NCI-H2081 (cell line): ENCODE data around the gene KIF1B.
A peak's percentile ranks its signal among the peaks of the same experiment; 100 is the strongest.

ENCODE experiments used
- DNase-seq, 2 experiments: peaks; one replicate each; lab custom pipeline; 2025; lab: John Stamatoyannopoulos, UW

Gene KIF1B

GRCh38 chr1:10338047-10338446, 127.7 kb downstream of the KIF1B start:
- peak in 1 of 2 experiments; percentile 11 for DNase-seq

GRCh38 chr1:10338611-10339010, 128.2 kb downstream of the KIF1B start:
- DNase-seq = no peak

- DNase-seq = no peak
These were observed 128.7 kb downstream of the KIF1B start for GRCh38 chr1:10339036-10339567.

- peak in 1 of 2 experiments; percentile 24 for DNase-seq
These were observed 129.4 kb downstream of the KIF1B start for GRCh38 chr1:10339815-10340214.

DNA sequence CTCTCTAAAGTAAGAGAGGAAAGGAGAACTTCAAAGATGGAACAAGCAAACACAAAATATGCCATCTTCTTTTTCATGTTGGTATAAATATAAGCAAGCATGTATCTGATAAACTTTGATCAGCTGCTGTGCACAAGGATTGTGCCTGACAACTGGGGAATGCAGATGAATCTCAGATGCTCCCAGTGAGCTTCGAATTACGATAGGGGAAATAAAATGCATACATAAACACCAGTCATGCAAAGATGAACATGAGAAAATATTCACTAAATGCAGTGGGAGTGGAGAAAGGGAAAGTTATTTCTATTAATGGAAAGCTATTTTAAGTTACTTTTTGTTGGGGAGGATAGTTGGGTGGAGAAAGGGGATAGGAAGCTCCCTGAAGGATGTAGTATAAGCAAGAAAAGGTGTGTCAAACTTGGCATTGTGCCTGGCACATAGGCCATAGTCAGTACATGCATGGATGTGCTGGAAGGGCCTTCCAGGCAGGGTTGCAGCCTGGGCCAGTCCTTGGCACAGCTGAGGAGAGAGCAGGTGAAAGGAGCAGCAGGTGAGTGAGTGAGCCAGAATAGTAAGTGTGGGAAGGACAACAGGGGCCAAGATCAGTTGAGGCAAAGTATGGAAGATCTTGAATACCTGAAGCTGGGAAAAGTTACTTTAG, 130.7 kb downstream of the KIF1B start:
- DNase-seq = no peak

GRCh38 chr1:10347109-10347508, 136.7 kb downstream of the KIF1B start:
- DNase-seq = no peak

DNA sequence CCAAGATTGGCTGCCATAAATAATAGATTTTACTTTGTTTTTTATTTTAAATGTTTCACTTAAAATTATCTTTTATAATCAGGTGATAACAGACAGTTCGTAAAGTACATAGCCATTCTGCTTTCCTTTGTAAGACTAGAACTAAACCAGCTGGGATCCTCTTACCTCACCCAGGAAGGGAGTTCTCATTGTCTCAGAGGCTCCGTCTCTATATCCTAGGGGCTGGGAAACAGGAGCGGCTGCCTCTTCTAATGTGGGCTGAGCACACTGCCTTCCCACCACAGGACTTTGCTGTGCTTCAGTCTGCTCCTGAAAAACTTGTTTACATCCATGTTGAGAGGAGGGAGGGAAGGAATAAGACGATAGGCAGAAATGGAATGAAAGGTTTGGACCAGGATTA, 142.9 kb downstream of the KIF1B start:
- no peak for DNase-seq

DNA sequence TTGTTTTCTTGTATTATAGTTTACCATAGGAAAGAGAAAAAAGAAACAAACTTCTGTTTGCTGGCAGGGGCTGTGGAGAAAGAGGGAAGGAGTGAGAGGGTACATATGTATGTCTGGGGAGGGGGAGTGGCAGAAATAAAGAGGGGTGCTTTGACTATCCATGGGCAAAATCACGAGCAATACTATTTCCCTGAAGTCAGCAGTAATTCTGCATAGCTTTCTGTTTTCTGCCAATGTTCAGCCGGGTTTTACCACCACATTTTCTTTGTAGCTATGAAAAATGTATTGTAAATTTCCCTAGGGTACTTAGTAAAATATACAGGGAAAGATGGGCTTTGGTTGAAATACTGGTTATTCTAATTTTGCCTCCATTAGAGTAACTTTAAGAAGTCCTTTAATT, 143.3 kb downstream of the KIF1B start:
- DNase-seq = no peak

GRCh38 chr1:10360045-10360444, 149.7 kb downstream of the KIF1B start:
- DNase-seq = no peak

DNA sequence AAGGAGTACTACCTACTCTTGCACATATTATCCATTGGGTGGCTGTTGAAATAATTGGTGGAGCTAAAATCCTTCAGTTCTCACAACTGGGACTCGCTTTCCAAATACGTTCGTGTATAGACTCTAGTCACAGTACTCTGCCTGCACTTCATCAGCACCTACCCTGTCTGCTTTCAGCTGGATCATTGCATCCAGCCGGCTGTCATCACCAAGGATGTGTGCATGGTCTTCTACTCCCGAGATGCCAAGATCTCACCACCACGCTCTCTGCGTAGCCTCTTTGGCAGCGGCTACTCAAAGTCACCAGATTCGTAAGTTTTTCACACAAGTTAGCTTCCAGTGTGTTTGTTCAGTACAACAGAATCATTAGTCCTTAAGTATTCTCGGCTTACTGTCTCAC, 151.1 kb downstream of the KIF1B start:
- DNase-seq = no peak

- no peak for DNase-seq
These were observed 157.8 kb downstream of the KIF1B start for GRCh38 chr1:10368194-10368593.

GRCh38 chr1:10374442-10374860, 164.1 kb downstream of the KIF1B start:
- DNase-seq = no peak

DNA sequence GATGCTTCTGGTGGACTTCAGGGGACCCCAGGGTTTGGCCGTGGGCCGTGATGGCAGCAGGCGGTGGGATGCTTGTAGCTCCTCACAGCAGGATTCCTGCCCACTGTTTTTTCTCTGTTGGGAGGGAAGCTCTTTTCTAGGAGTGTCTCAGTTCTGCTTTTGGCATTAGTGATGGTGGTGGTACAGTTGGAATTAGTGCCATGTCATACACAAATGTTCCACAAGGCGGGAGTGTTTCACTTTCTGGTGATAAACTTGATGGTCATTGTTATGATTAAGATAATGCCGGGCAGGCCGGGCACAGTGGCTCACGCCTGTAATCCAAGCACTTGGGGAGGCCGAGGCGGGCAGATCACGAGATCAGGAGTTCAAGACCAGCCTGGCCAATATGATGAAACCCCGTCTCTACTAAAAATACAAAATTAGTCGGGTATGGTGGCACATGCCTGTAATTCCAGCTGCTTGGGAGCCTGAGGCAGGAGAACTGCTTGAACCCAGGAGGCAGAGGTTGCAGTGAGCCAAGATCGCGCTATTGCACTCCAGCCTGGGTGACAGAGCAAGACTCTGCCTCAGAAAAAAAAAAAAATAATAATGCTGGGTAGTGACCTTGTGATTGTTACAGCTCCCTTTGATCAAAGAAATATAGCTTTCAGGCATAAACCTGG, 167.1 kb downstream of the KIF1B start:
- DNase-seq = peak in 1 of 2 experiments; percentile 36

DNA sequence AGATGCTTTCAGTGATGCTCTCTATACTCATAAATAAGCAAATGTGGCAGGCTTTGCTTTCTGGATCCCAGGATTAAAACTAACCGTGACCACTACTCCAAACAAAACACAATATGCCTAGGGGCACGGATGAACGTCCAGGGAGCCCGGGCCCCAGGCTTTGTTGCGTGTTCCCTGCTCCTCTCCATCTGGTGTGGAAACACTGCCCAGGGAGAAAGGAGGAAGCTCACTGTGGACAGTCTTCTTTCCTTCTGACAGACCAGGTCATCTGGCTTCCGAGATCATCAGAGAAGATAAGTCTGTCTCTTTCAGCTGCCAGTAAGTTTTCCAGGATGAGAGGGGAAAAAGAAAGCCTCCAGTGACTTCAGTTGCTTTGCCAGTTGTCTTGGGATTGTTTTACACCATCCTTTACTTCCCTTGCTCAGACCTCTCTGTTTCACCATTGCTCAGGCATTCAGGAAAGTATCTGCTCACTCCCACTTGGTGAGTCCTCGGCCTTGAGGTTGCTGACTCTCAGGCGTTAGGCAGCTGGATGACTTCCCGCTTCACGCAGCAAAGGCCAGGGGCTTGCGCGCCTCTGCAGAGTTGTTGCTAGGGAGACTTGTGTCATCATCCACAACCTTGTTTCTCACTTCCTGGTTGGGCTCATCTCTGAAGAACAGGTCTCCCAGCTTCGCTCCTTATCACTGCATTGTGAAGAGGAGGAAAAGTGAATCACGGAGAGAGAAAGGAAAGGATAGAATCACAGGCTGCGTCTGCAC, 167.9 kb downstream of the KIF1B start:
- DNase-seq = no peak

DNA sequence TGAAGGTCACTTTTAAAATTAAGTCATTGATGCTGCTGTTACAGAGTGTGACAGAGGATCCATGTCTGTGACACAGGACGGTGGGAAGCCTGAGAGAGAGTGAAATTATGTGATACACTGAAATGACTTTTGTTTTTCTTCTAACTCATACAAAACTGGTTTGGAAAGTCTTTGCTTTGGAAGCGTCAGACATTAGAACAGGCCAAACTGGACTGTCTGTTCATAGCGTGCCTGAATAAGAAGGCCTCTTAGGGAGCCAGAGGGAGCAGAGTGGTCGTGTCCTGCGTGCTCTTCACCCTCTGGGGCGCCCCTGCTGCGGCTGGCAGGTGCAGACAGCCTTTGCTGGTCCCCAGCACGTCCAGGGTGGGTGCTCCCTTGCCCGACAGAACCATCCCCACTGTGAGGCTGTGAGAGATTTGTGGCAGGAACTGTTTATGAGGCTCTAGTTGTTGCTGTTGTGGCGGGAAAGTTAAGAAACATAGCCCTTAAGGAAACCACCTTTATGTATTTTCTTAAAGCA, 168.8 kb downstream of the KIF1B start:
- DNase-seq = no peak

DNA sequence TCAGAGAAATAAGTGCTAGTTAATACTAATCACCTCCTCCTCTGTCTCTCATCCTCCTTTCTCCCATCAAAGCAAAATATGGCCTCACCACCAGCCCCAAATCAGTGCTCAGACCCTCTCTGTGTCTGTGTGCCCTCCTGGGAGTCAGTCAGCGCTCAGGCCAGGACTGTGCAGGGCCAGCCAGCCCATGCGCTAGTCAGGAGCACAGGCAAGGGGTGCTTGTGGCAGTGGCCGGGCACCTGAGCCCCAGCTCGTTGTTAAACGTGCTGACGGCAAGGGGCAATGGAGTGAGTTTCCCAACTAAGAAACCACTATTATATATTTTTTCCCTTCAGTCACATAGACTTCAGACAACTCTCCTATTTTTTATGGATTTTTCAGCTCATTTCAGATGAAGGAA, 169.3 kb downstream of the KIF1B start:
- DNase-seq = no peak

DNA sequence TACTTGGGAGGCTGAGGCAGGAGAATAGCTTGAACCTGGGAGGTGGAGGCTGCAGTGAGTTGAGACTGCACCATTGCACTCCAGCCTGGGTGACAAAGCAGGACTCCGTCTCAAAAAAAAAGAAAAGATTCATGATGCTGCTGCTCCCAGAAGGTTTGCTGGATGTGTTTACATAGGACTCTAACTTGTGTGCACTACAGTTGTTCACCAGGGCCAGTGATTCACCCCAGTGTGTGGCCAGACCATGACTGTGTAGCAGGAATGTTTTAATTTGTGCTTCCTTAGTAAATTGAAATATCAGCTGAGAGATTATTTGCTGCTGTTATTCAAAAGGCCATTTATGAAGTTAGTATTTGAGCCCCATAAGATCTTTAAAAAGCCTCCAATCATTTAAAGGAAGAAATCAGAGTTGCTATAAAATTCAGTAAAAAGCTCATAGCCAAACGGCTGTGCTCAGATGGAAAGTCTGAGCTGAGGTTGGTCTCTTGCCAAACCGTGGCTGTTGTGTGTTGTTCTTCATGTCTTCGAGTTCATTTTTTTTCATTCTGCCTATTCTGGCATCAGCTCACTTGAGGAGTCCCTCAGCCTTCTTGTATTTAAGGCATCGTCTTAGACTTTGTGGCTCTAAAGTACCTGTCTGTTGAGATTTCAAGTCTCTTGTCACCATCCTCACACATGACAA, 170.4 kb downstream of the KIF1B start:
- no peak for DNase-seq

DNA sequence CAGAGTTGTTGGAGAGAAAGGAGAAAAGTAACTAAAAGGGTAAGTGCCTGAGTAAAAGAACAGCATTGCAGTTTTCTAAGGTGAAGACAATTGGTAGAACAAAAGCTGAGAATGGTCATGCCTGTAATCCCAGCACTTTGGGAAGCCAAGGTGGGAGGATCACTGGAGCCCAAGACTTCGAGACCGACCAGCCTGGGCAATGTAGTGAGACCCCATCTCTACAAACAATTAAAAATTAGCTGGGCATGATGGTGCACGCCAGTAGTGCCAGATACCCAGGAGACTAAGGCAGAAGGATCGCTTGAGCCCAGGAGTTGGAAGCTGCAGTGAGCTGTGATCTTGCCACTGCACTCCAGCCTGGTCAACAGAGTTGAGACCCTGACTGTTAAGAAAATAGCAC, 173.3 kb downstream of the KIF1B start:
- no peak for DNase-seq

- no peak for DNase-seq
These were observed 173.8 kb downstream of the KIF1B start for GRCh38 chr1:10384219-10384618.

DNA sequence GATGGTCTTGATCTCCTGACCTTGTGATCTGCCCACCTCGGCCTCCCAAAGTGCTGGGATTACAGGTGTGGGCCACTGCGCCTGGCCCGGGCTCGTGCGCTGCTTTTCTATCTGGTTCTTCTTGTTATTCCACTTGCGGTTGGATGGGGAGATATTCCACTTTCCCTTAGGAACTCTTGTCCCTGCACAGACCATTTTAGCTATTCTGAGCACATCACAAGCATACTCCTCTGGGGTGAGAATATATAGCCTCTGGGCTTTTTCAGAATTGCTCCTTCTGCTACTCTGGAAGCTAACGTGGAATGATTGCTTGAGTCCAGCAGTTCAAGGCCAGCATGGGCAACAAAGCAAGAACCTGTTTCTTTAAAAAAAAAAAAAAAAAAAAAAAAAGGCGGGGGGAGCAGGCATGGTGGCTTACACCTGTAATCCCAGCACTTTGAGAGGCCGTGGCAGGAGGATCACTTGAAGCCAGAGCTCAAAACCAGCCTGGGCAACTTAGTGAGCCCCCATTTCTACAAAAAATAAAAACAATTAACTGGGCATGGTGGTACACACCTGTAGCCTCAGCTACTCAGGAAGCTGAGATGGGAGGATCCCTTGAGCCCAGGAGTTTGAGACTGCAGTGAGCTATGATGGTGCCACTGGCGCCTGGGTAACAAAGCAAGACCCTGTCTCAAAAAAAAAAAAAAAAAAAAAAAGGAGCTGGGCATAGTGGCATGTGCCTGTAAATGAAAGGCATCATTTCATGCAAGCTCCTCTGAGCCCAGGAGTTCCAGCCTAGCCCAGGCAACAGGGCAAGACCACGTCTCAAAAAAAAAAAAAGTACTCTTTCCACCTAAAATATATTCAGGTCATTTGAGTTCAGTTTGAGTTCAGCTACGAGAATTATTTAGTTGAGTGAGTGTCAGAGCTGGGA, 176.6 kb downstream of the KIF1B start:
- DNase-seq = no peak
